Kidney (tissue), 14 donors: ENCODE data around the gene ZFR2. TPM values are rescaled to one million over a fixed set of nuclear protein-coding genes. Genes with fewer than 3 reads are reported as not detected.

Experiments used
- DNase-seq, 5 donors: peaks; one replicate each; pipeline ENCODE4 v3.0.0-alpha.2; 2013 to 2020
- FAIRE-seq: peaks from 2 replicates; lab custom pipeline; 2012; peaks lifted over from hg19 to GRCh38; lab: Jason Lieb, UNC
- H3K27ac ChIP-seq, 2 donors: one replicate each; pipeline ENCODE4 v1.7.0; 2013; ENCODE audit warnings: low read depth in 2 of 2, low read length in 2 of 2, inconsistent platforms in 1 of 2
- H3K27me3 ChIP-seq: one replicate; pipeline ENCODE4 v1.7.1; 2013; ENCODE audit warnings: low read length, inconsistent platforms; ENCODE audit not compliant: control insufficient read depth, insufficient read depth
- H3K36me3 ChIP-seq, 3 donors: one replicate each; pipeline versions ENCODE4 v1.7.0 to v1.7.1; 2013; ENCODE audit warnings: low read length in 3 of 3, control low read depth in 1 of 3, inconsistent platforms in 1 of 3; ENCODE audit not compliant: insufficient read depth in 3 of 3, control insufficient read depth in 2 of 3
- H3K4me1 ChIP-seq, 3 donors: one replicate each; pipeline versions ENCODE4 v1.7.0 to v1.7.1; 2013; ENCODE audit warnings: low read length in 3 of 3, inconsistent platforms in 1 of 3, low read depth in 1 of 3; ENCODE audit not compliant: control insufficient read depth in 2 of 3, insufficient read depth in 2 of 3
- H3K4me3 ChIP-seq, 3 donors: one replicate each; pipeline versions ENCODE4 v1.7.0 to v1.8.1; 2013; ENCODE audit warnings: low read length in 3 of 3, control low read depth in 1 of 3, inconsistent platforms in 1 of 3
- H3K9ac ChIP-seq, 3 donors: one replicate each; pipeline versions ENCODE4 v1.7.0 to v1.7.1; 2013; ENCODE audit warnings: low read length in 3 of 3, control low read depth in 1 of 3, inconsistent platforms in 1 of 3
- H3K9me3 ChIP-seq, 3 donors: one replicate each; pipeline versions ENCODE4 v1.7.0 to v1.7.1; 2013; ENCODE audit warnings: low read length in 3 of 3, control low read depth in 1 of 3, inconsistent platforms in 1 of 3; ENCODE audit not compliant: control insufficient read depth in 2 of 3, insufficient read depth in 1 of 3
- intact Hi-C: fragments of 100-400 bp; cut with DNase I; formaldehyde crosslinking; loops from one replicate; pipeline ENCODE4 v1.11.1; 2022
- polyA plus RNA-seq: library from polyadenylated mRNA; stranded (reverse); fragments of 350-450 nt; fragmentation: Illumina TruSeq; extraction: RNeasy Lipid Tissue Mini Kit (QIAGEN cat#74804); gene quantifications from one replicate; pipeline ENCODE4 v1.2.3, GENCODE V29; 2014; ENCODE audit warnings: low read depth, low replicate concordance; ENCODE audit not compliant: insufficient read depth
- total RNA-seq: library from RNA; stranded (reverse); fragmentation: NEBNext Ultra II Directional; extraction: Animal tissue kit (Norgen Biotek cat#: 25700); gene quantifications from one replicate; pipeline ENCODE4 v1.2.1, GENCODE V29; 2021
- TF ChIP-seq, protein P1 (sequence below): IDR thresholded peaks from 3 replicates; pipeline ENCODE4 v1.5.1; 2012; ENCODE audit warnings: mild to moderate bottlenecking, moderate library complexity, borderline replicate concordance; ENCODE audit not compliant: insufficient read depth; ENCODE audit errors: extremely low read depth
- donor health status: control.
- donor health status: control.
- donor health status: control.
- donor health status: control.
- donor health status: control.
- donor health status: DM: yes; HTN: yes; CAD: no.
- donor health status: Normal renal cell carcinoma (clear cell type).

The ZFR2 gene
- total and polyA plus RNA-seq, 2 donors from 2014 or later, result 0.22 TPM; not detected in 1

DNA sequence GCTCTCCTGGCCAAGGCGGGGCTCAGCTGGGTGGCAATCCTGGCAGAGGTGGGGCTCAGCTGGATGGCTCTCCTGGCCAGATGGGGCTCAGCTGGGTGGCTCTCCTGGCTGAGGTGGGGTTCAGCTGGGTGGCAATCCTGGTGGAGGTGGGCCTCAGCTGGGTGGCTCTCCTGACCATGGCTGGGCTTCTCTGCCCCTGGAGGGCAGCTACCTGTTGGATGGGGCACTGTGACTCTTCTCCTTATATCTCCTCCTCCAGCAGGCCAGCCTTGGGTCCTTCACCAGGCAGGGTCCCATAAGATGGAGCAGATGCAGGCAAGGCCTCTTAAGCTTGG lies 16.7 kb downstream of the ZFR2 start:
- Histone ChIP-seq H3K27me3 (no peaks in the 10 kb centered on the region), H3K36me3 (no peaks in the 10 kb centered on the region), H3K4me1 (no peaks in the 10 kb centered on the region), H3K4me3 (no peak overlapping the region), H3K27ac (no peak overlapping the region), H3K9ac (no peak overlapping the region), H3K9me3 (peaks cover 0 to 11% (median 0%) of the 10 kb centered on the region in 3 donors)
- intact Hi-C loops, result no loop called here
- FAIRE-seq, result no peak
- TF ChIP-seq, protein P1, sequence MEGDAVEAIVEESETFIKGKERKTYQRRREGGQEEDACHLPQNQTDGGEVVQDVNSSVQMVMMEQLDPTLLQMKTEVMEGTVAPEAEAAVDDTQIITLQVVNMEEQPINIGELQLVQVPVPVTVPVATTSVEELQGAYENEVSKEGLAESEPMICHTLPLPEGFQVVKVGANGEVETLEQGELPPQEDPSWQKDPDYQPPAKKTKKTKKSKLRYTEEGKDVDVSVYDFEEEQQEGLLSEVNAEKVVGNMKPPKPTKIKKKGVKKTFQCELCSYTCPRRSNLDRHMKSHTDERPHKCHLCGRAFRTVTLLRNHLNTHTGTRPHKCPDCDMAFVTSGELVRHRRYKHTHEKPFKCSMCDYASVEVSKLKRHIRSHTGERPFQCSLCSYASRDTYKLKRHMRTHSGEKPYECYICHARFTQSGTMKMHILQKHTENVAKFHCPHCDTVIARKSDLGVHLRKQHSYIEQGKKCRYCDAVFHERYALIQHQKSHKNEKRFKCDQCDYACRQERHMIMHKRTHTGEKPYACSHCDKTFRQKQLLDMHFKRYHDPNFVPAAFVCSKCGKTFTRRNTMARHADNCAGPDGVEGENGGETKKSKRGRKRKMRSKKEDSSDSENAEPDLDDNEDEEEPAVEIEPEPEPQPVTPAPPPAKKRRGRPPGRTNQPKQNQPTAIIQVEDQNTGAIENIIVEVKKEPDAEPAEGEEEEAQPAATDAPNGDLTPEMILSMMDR, result no peak
- DNase-seq, result peak in 1 of 5 donors; percentile 16

DNA sequence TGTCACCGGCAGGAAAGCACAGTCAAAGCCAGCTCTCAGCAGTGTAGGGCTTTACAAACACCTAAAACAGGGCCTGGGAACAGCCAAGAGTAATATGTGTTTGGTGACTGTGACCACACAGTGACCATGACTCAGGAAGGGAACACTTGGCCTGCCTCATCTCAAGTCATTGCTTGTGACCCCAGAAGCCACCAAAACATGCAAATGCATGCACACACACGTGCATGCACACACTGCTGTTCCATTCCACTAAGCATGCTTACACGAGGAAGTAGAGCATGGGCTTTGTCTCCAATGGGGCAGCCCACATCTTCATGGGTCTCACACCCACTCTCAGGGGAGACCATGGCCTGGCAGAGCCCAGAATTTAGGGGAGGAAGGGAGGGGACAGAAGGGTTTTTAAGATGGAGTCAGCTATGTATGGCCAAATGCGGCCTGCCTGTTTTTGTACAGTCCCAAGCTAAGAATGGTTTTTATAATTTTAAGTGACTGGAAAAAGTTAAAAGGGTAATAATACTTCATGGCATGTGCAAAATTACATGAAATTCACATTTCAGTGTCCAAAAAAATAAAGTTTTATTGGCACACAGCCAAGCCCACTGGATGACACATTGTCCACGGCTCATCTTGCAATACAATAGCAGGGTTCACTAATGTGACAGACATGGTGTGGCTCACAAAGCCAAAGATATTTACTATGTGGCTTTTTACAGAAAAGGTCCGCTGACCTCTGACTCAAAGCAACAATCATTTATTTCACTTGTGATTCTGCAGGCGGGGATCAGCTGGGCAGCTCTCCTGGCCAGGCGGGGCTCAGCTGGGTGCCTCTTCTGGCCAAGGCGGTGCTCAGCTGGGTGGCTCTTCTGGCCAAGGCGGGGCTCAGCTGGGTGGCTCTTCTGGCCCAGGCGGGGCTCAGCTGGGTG lies 17.3 kb downstream of the ZFR2 start:
- no peak overlapping the region for H3K4me3 ChIP-seq
- no peaks in the 10 kb centered on the region for H3K27me3 ChIP-seq
- H3K4me1 ChIP-seq, result no peaks in the 10 kb centered on the region
- no peak overlapping the region for H3K27ac ChIP-seq
- no peak overlapping the region for H3K9ac ChIP-seq
- H3K9me3 ChIP-seq, result peaks cover 0 to 11% (median 0%) of the 10 kb centered on the region in 3 donors
- intact Hi-C loops, result no loop called here
- TF ChIP-seq, protein P1, result no peak
- DNase-seq (no peak), FAIRE-seq (no peak)
- no peaks in the 10 kb centered on the region for H3K36me3 ChIP-seq

DNA sequence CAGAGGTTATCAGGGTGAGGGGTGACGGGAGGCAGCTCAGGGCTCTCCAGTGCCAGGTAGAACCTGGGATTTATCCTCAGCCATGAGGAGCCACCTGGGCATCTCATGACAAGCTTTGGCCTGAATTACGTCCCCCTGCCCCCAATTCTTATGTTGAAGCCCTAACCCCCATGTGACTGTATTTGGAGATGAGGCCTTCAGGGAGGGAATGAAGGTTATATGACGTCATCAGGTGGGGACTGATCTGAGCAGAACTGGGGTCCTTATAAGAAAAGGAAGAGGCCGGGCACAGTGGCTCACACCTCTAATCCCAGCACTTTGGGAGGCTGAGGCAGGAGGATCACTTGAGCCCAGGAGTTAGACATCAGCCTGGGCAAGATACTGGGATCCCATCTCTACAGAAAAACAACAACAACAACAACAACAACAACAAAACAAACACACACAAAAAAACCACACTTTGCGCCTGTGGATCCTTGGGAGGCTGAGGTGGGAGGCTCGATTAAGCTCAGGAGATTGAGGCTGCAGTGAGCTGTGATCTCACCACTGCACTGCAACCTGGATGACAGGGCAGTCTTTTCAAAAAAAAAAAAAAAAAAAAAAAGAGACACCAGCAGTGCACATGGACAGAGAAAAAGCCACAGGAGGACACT lies 18.4 kb downstream of the ZFR2 start:
- no peaks in the 10 kb centered on the region for H3K27me3 ChIP-seq
- H3K4me3 ChIP-seq, result no peak overlapping the region
- FAIRE-seq (no peak), DNase-seq (no peak)
- intact Hi-C loops, result no loop called here
- no peak overlapping the region for H3K27ac ChIP-seq
- peaks cover 0 to 11% (median 0%) of the 10 kb centered on the region in 3 donors for H3K9me3 ChIP-seq
- TF ChIP-seq, protein P1, result no peak
- no peaks in the 10 kb centered on the region for H3K4me1 ChIP-seq
- no peaks in the 10 kb centered on the region for H3K36me3 ChIP-seq
- no peak overlapping the region for H3K9ac ChIP-seq
